A549 treated with Mapracorat at 1 μM for 4 hours (cell line): Measurements from ENCODE around the gene UBE2Q2. TPM values are rescaled to one million over a fixed set of nuclear protein-coding genes. Genes with fewer than 3 reads are reported as not detected.

Experiments
- total RNA-seq: library from RNA; stranded (reverse); fragments of 200-300 nt; extraction: Qiagen RNA extraction; gene quantifications from 5 replicates; pipeline ENCODE4 v1.2.3, GENCODE V29; 2022

Gene UBE2Q2
- total RNA-seq: 35.4 to 44.2 TPM (median 40.0 TPM) in 5 replicates

GRCh38 chr15:75842722-75843677 lies at the start of gene UBE2Q2:
TSS of gene UBE2Q2 (plus strand) at chr15:75843447. CDS start at chr15:75843667, 220 bp downstream.

GRCh38 chr15:75903331-75904239 lies 60.3 kb downstream of the UBE2Q2 start, which contains the start of gene FBXO22:
TSS of gene FBXO22 (plus strand) at chr15:75903878. CDS start at chr15:75903964, 86 bp downstream.

Other genes with a start within 250 kb of the UBE2Q2 start
- gene SNUPN, start 217.7 kb upstream of the UBE2Q2 start, total RNA-seq: 29.8 to 32.4 TPM (median 31.3 TPM) in 5 replicates
- 87.7 to 129 TPM (median 117 TPM) in 5 replicates for gene IMP3, start 203.2 kb upstream of the UBE2Q2 start, total RNA-seq
- 11.4 to 15.8 TPM (median 14.5 TPM) in 5 replicates for gene SNX33, start 195.5 kb upstream of the UBE2Q2 start, total RNA-seq
- gene CSPG4, start 130.6 kb upstream of the UBE2Q2 start, total RNA-seq: 0.06 to 0.13 TPM (median 0.10 TPM) in 5 replicates
- gene FBXO22, start 60.4 kb downstream of the UBE2Q2 start, total RNA-seq: 66.0 to 84.9 TPM (median 74.4 TPM) in 5 replicates
- 0.44 to 1.3 TPM (median 0.73 TPM) in 5 replicates for gene NRG4, start 169.0 kb downstream of the UBE2Q2 start, total RNA-seq
- 0.11 to 0.16 TPM (median 0.14 TPM) in 5 replicates for gene TMEM266, start 216.5 kb downstream of the UBE2Q2 start, total RNA-seq